Suppressor macrophage treated with lipopolysaccharide for 4 hours (primary cell): ENCODE data around the gene DYRK1A.

Experiments
- DNase-seq: peaks from one replicate; pipeline ENCODE4 v3.0.0-alpha.2; 2020

Gene DYRK1A

DNA sequence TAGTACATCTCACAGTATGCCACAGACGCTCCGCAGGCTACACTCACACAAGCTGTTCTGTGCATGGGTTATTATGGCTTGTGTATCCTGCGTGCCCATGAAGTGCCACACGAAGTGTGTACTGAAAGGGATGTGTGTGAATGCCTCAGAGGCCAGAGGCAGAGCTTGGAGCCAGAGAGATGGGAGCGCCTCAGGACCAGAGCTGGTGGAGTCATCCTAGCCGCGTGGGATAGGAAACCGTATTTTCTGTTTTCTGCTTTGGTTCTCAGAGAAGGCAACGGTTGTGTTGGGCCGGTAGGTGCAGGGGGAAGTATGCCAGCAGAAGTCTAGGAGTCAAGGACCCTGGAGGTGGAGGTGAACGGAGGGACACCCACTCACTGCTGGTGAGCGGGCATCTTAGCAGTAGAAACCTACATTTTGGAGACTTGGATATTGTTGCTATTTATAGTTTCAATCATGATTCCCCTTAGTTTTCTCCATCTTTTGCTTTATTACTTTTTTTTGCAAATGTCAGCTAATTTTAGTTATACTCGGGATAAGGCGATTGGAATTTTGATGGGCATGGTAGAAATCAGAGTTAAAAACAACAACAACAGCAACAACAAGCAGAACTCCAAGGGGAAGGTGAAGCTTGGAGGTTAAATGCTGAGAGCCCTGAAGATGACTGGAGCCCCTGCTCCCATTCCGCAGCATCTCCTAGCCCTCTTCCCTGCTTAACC lies 188.2 kb downstream of the DYRK1A start:
- no peak for DNase-seq

DNA sequence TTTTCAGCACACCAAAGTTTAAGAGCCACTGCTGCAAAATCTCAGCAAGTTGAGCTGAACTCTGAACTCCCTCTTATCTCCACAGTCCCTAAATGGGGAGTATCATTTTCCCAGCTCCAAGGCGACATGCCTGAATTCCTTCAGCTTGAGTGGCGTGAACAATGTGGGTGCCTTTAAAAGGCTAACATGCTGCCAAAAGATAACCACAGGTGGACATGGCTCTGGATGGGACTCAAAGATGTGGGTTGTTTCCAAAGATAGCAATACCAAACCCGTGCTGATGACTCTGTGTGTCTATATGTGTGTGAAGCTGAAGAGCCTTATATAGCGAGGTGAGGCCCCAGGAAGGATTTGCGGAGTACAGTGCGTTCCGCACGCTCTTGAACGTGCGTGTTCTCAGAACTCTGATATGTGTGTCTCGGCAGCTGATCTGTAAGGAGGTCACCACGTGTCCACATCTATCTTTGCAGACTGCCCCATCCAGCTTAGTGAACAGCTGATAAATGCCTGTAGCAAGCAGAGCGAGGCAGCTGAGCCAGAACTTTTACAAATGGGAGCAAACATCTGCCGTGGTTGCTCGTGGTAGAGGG lies 189.2 kb downstream of the DYRK1A start:
- no peak for DNase-seq

DNA sequence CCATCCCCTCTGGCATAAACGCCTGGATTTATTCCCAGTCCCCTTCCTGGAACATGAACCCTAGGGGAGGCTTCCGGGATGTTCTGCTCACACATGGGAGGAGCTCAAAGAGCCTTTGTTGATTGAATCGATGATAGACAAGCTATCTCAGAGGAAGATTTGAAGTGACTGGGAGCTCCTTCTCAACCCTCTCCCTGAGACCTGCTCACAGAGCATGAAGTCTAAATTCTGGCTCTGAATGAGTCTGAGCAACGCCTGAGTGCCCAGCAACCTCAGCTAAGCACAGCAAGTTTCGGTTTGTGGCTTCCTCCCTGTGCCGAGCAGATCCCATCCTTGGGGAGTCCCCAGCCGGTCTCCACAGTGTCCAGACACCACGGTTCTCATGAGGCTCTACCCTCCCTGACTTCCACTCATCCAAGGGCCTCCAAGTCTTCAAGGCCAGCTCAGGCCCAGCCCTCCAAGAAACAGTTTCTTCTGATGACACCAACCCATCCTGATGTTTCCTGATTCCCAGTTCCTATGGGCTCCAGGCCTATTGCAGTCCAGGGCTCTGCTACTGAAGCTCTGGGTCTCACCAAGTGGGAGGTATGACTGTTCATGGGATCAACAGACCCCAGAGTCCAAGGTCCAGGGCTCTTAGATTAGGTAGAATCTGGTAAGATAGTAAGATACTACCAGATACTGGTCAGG lies 190.8 kb downstream of the DYRK1A start:
- DNase-seq = peak; percentile 13

DNA sequence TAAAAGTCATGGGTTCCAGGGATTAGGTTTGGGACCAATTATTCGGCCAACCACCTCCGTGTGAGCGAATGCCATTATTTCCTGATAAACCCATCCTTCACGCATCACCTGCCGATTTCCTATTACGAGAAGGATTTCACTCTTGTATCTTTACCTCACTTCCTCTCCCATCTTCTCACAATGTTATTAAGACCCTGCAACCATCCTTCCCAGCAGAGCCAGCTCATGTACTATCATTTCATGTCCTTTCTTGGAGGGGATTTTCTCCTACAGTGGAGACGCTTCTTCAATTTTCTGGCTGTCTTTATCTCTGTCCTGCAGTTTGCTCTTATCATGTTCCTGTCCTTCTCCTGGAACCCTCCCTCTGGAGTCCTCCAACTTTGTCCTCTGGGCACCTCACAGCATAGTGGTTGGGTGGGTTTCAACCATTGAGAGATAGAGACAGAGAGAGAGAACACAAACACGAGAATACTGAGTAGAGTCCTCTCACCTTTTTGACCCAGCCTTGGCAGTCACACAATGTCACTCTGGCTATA lies 192.2 kb downstream of the DYRK1A start:
- no peak for DNase-seq

DNA sequence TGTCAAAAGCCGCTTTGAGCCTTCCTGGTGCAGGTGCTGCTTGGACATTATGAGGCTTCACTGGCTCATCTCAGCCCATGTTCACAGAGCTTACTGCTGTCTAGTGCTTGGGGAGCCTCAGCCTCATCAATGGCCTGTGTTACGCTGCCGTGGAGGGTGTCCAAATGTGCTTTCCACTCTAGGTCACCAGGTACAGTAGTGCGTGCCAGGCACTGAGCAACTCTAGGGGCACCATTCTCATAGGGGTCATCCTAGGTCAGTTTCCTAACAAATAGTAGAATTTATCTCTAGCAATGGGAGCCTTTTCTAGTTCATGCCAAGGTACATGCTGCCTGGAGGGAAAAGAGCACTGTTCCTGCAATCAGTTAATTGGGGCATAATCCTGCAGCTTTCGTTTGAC lies 193.8 kb downstream of the DYRK1A start:
- no peak for DNase-seq

DNA sequence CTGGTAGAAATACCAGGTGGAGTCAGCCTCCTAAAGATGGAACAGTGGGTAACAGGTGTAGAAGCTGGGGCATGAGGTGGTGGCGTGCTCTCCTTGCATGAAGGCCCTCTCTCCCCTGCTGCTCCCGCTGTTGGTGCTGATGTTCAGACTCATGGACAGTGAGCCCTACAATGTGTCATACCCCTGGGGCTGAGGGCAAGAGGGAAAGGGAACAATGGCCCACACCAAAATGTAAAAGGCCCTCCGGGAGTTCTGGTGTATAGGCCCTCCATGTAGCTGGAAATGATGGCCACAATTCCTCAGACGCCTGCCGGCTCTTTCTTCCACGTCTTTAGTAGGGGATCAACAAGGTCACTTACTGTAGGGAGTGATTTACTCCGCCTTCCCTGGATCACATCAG lies 194.9 kb downstream of the DYRK1A start:
- no peak for DNase-seq

DNA sequence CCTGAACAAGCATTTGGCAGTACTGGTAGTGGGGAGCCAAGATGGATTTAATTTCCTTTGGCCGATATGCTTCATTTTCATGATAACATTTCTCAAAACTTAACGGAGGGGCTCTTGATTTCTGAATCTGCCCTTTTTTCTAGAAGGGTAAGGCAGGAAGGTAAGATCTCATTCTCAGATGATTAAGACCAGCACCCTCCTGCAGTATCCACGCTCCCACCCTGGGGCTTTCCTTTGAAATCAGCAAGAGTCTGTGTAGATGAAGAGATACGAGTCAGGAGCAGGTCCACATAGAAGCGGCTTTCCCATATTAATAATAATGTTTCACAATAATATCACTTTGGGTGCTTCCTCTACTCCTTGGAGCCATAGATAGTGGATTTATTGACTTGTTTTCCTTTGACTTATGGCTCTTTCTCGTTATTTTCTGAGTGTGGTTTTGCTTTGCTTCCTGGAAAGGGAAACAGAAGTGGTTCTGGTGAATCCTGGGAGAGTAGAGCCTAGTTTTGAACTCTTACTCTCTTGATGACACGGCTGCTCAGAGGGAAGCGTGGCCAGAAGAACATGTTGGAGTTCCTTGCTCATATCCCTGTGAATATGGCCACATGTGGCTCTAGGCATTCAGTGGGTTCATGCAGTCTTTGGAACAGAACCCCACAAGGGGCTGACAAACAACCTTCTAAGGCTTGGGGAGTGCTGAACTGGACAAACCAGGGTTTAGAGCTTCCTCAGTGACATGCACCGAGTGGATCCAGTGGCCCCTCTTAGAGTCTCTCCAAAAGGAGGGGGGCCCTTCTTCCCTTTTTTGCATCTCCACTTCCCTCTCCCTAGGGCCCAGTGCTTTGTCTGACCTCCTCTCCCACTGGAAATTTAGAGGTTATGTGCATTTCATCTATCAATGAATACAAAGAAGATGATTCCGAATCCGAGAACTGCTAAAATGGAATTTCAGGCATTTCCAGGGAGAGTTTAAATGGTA lies 195.7 kb downstream of the DYRK1A start:
- DNase-seq = no peak

DNA sequence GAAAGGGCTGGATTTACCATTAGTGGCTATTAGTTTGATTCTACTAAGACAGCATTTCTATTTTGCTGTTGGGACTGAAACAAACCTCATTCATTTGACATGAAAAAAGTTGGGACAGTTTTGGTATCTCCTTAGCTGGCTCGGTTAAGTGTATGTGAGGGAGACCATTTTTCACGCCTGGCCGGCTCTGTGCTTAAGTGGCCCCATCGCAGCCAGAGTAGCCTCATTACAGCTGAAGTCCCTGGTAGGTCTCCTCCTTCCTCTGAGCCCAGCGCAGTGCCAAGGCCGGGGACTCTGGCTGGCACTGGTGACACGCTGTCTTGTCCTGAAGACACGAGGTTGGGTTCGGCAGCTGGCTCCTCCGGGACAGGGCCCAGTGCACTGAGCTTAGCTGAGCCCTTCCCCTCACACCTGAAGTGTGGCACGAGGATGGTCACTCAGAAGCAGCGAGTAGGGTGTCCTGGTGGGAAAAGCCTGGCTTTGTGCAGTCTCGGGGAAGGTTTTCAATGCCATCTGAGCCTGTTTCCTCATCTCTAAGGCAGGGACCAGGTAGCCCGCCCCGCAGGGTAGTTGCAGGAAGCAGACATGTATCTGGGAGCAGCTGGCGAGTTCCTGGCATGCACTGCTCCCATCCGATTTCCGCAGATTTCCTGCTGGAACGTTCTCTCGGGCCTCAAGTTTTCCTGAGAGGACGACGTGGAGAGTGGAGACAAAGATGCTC lies 196.5 kb downstream of the DYRK1A start:
- no peak for DNase-seq

DNA sequence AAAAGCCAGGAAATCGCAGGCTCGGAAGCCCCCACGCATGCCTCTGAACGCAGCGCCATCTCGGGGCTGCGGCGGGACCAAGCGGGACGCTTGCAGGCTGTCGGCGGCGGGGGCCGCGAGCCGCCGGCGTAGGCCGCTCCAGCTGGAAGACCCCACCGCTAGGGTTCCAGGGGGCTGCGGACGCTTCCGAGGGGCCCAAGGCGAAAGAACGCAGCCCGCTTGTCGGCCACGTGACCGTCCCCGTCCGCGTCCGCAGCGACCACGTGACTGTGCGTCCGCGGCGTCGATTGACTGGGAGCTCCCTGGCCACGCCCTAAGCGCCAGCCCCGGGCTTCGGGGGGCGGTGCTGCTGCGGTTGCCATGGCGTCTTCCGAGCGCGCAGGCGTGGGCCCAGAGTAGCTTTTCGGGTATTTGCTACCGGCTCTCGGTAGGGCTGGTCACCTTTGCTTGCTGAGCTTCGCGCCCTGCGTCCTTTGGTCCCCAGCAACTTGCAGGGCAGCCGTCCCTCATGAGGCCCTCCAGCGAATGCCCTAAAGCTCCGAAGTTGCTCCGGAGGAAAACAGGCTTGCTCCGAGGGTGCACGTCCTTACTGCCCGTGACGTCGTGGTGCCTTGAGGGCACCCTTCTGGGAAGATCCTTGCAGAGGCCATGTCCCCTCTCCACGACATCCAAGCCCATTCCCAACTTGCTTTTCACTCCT lies 197.2 kb downstream of the DYRK1A start:
- peak; percentile 95 for DNase-seq

DNA sequence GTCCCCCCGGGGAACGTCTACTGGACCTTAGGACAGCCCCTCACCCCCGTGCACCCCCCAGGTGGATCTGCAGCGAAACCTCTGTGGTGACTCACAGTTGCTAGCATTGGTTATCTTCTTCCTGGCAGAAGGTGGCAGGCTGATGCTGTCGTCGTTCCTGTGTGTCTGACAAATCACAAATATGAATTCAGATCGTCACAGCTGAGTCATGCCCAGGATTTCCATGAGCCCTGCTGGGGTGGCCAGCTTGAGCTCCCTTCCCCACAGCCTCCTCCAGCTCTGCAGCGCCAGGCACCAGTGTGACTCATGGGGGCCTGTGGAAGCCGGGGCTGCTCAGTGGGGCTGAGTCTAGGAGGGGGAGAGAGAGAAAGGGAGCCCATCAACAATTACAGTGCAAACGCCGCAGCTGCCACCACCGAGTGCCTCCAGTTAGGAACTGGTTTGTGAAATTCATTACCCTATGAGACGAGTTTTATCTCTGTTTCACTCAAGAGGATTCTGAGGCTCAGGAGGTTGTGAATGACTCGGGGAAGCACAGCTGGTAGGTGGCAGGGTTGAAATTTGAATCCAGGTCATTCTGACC lies 197.9 kb downstream of the DYRK1A start:
- DNase-seq = peak; percentile 89

DNA sequence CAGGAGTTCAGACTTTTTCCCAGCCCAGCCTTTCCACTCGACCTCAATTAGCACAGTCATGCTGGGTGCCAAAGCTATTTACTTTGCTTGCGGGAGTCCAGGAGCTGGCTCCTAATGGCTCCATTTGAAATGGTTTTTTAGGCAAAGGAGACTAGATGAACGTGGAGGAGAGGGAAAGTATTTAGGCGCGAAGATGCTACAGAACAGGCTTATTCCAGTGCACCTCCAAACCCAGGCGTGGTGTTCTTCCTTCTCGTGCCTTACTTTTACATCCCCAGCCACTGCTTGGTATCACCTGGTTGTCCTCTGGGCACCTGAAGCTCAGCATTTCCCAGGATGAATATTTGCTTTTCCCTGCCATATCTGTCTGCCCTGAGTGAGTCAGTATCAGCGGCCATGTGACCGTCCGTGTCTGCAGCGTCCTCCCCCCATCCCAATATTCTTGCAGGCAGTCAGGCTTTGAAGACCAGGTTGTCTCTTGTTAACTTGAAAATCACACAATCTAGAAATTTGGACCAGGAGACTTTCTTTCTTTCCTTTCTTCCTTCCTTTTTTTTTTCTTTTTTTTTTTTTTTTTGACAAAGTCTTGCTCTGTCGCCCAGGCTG lies 198.5 kb downstream of the DYRK1A start:
- no peak for DNase-seq

DNA sequence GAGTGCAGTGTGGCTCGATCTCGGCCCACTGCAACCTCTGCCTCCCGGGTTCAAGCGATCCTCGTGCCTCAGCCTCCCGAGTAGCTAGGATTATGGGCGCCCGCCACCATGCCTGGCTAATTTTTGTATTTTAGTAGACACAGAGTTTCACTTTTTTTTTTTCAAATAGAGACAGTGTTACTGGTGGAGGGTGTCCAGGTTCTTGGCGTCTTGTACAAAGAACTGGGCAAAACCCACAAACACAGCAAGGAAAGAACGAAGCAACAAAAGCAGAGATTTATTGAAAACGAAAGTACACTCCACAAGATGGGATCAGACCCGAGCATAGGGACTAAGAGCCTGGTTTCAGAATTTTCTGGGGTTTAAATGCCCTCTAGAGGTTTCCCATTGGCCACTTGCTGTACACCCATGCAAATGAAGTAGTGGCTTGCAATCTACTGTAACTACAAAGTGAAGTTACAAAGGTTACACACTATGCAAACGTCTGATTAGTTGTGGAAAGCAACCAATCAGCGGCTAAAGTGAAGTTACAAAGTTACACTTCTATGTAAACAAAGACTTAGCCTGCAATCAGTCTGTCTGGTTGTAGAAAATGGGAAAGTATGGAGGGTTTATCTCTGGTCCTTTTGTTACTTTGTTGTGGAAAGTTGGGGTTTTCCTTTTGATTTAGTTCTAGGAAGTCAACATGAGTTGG lies 199.1 kb downstream of the DYRK1A start:
- DNase-seq = peak; percentile 39

DNA sequence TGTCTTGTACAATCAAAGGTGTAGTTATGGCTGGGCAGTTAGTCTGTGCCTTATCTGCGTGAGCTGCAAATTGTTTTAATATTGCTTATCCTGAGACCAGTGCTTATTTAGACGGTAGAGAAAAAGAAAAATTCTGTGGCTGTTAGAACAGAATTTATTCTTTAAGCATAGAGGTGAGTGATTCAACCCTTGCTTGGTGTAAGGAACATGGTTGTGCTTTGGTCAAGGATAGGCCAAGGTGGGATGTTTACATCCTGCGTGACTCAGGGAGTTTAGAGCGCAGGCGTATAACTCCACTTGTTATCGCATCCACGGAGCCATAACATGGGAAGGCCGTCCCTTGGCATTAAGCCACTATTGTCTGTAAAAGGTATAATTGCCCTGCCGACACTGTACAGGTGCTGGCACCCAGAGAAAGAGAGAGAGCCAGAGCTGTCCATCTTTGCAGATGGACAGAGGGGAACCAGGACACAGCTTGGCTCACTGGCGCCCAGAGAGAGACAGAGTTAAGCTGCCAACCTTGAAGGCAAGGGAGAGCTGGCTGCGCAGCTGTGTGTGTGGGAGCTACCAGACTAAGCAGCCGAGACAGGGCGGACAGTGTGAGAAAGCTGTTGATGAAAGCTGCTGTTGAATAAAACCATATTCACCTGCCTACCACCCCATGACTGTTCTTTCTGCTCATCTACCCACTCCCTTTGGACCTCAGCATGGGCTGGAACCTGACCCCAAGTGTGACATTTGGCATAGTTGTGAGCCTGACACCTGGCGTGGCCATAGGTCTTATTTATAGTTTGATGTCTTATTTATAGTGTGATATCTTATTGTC lies 200.4 kb downstream of the DYRK1A start:
- DNase-seq = no peak

DNA sequence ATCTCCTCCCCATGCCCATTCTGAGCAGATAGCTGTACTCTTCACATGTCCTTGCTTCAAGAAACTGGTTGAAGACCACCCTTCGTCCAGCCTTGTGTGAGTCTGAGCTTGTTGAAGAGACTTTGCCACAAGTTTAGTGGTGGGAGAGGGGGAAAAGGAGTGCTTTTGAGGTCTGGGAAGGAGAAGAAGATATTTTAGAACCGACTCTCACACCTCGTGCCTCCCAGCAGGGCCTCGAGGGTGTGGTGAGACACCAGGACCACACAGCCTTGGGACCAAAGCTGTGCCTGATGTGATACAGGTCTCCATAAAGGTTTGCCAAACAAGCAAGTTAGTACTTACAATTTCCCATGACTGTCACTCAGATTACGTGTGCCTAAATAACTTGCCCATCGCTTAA lies 201.8 kb downstream of the DYRK1A start:
- DNase-seq = no peak

DNA sequence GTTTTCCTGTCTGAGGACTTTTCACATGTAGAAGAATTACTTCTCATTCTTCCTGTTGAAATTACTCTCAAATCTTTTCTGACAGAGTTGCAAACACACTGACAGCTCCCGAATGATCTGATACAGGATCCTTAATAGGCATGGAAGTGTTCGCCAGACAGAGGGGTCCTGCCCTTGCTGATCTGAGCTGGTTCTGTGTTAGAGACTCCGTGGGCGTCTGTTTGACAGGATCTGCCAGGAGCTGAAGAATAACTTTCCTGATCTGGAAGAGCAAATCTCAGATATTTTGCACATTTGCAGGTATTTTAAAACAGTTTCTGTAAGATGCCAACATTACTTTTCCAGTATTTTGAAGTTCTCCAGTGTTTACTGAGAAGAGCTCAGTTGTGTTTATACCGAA lies 202.3 kb downstream of the DYRK1A start:
- no peak for DNase-seq

DNA sequence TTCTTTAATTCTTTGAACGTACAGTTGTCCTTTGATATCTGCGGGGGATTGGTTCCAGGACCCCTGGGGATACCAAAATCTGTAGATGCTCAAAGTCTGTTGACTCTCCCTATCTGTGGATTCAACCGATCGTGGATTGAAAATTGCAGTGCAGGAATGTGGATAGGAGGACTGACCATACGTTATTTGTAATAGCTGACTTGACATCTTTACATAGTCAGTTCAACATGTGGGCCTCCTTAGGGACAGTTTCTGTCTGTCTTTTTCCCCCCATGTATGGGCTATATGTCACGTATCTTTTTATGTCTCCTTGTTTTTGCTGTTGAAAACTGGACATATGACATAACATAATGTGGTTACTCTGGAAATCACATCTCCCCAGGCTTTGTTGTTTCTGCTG lies 204.9 kb downstream of the DYRK1A start:
- no peak for DNase-seq

DNA sequence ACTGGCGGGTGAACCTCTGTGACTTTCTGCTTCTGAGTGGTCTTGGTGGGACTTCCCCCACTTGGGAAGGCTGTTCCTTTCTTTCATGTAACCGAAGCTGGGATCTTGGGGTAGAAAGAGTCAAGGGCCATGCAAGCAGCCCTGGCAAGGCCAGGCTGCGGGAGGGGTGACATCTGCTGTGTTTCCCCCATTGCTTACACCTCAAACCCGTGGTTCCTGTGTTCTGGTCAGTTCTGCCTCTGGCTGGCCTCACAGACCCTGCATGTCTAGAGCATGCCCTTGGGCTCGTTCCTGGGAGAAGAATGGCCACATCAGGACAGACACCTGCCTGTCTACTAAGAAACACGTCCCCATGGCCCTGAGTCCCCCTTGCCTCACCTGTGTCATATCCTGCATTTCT lies 207.7 kb downstream of the DYRK1A start:
- no peak for DNase-seq

DNA sequence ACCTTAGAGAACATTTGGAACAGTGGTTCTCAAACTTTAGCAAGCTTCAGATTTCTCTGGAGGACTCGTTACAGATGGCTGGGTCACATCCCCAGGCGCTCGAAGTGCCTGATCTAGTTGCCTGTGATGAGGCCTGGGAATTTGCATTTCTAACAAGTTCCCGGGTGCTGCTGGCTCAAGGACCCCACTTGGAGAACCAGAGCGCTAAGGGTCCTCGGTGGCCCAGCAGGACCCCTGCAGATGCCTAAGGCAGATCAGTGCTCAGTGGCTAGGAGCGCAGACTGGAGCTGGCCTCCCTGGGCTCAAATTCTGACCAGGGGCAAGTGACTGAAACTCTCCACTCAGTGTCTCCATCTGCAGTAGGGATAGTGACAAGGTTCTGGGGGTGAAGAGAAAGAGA lies 208.2 kb downstream of the DYRK1A start:
- DNase-seq = no peak

DNA sequence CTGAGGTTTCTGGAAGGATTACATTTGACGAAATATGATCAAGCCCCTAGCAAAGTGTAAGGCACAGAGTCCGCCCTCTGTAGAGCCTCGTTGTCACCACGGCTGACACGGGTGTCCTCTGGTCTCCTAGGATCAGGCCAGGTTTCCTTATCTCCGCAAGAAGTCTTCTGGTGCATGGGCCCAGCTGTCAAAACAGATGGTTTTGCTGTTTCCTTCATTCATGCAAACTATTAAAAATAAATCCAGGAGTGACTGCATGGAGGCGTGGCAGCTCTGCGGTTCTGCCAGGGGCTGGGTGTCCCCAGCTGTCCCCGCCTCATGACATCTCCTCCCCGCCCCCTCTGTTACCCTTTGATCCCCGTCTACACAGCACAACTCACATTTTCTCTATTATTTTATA lies 209.0 kb downstream of the DYRK1A start:
- DNase-seq = no peak
